GM20431 (cell line): ENCODE data around the gene MRPL46.

Experiments used
- in situ Hi-C: fragments of 300-500 bp; cut with MseI, MboI; formaldehyde crosslinking; loops from one replicate; pipeline ENCODE4 v1.15.0; 2020; ENCODE audit warnings: low sequenced_read_pairs; ENCODE audit not compliant: unreplicated experiment

Gene MRPL46

GRCh38 chr15:88467073-88467934, at the start of gene MRPL46, which contains the start of gene MRPS11:
Gene MRPL46, minus strand, starts transcription at chr15:88467388. Its CDS starts 11 bp downstream, at chr15:88467377.
Gene MRPS11, plus strand, starts transcription at chr15:88467708. Its CDS starts 10 bp downstream, at chr15:88467718.
- in situ Hi-C loops, result no loop called here

- in situ Hi-C loops, result no loop called here
Measured at GRCh38 chr15:88513195-88513594, 46.0 kb upstream of the MRPL46 start.

- in situ Hi-C loops, result no loop called here
Measured at GRCh38 chr15:88512601-88513000, 45.4 kb upstream of the MRPL46 start.

- in situ Hi-C loops, result no loop called here
Measured at GRCh38 chr15:88512078-88512477, 44.9 kb upstream of the MRPL46 start.

GRCh38 chr15:88511161-88511560, 44.0 kb upstream of the MRPL46 start:
- in situ Hi-C loops, result no loop called here

- in situ Hi-C loops, result no loop called here
Measured at GRCh38 chr15:88509964-88510363, 42.8 kb upstream of the MRPL46 start.

GRCh38 chr15:88509321-88509720, 42.1 kb upstream of the MRPL46 start:
- in situ Hi-C loops, result no loop called here

- in situ Hi-C loops, result no loop called here
Measured at GRCh38 chr15:88506628-88507027, 39.4 kb upstream of the MRPL46 start.

- in situ Hi-C loops, result no loop called here
Measured at GRCh38 chr15:88505721-88506120, 38.5 kb upstream of the MRPL46 start.

GRCh38 chr15:88504445-88504844, 37.3 kb upstream of the MRPL46 start:
- in situ Hi-C loops, result no loop called here

- in situ Hi-C loops, result no loop called here
Measured at GRCh38 chr15:88498996-88499395, 31.8 kb upstream of the MRPL46 start.

- in situ Hi-C loops, result no loop called here
Measured at GRCh38 chr15:88497109-88497765, 30.0 kb upstream of the MRPL46 start.

- in situ Hi-C loops, result no loop called here
Measured at GRCh38 chr15:88493844-88494243, 26.7 kb upstream of the MRPL46 start.

- in situ Hi-C loops, result no loop called here
Measured at GRCh38 chr15:88491158-88491557, 24.0 kb upstream of the MRPL46 start.

- in situ Hi-C loops, result no loop called here
Measured at GRCh38 chr15:88490036-88490435, 22.8 kb upstream of the MRPL46 start.

GRCh38 chr15:88489321-88489720, 22.1 kb upstream of the MRPL46 start:
- in situ Hi-C loops, result no loop called here

GRCh38 chr15:88487796-88488523, 20.8 kb upstream of the MRPL46 start:
- in situ Hi-C loops, result no loop called here

GRCh38 chr15:88487178-88487795, 20.1 kb upstream of the MRPL46 start:
- in situ Hi-C loops, result no loop called here

GRCh38 chr15:88484682-88485331, 17.6 kb upstream of the MRPL46 start:
- in situ Hi-C loops, result no loop called here

GRCh38 chr15:88482263-88482662, 15.1 kb upstream of the MRPL46 start:
- in situ Hi-C loops, result no loop called here
